Neural progenitor cell (in vitro differentiated cells): Measurements from ENCODE around the gene ECM2. TPM values are rescaled to one million over a fixed set of nuclear protein-coding genes. Genes with fewer than 3 reads are reported as not detected.

Experiments used
- DNase-seq: peaks from one replicate; pipeline ENCODE4 v3.0.0-alpha.2; 2016; ENCODE audit warnings: low spot score
- H2AFZ ChIP-seq: fragments of 200-600 bp; sonication (generic); replicated peaks from 2 replicates; pipeline ENCODE4 v1.6.1; 2016; ENCODE audit warnings: antibody characterized with exemption
- H3F3A ChIP-seq: fragments of 200-600 bp; sonication (generic); 2 replicates; pipeline ENCODE4 v1.6.1; 2016; ENCODE audit warnings: antibody characterized with exemption, low read depth
- H3K27ac ChIP-seq: fragments of 200-600 bp; sonication (generic); 2 replicates; pipeline ENCODE4 v1.5.1; 2016; ENCODE audit warnings: mild to moderate bottlenecking
- H3K27me3 ChIP-seq: fragments of 200-600 bp; sonication (generic); 2 replicates; pipeline ENCODE4 v1.6.1; 2016; ENCODE audit warnings: mild to moderate bottlenecking, moderate library complexity
- H3K36me3 ChIP-seq: fragments of 200-600 bp; sonication (generic); 2 replicates; pipeline ENCODE4 v1.5.1; 2016
- H3K4me1 ChIP-seq: fragments of 200-600 bp; sonication (generic); 2 replicates; pipeline ENCODE4 v1.6.1; 2016; ENCODE audit warnings: mixed run types
- H3K4me2 ChIP-seq: fragments of 200-600 bp; sonication (generic); 2 replicates; pipeline ENCODE4 v1.6.1; 2016
- H3K4me3 ChIP-seq: fragments of 200-600 bp; sonication (generic); 2 replicates; pipeline ENCODE4 v1.5.1; 2016
- H3K79me2 ChIP-seq: fragments of 200-600 bp; sonication (generic); 2 replicates; pipeline ENCODE4 v1.6.1; 2016; ENCODE audit warnings: low read depth
- H3K9ac ChIP-seq: fragments of 200-600 bp; sonication (generic); 2 replicates; pipeline ENCODE4 v1.6.1; 2016
- H3K9me3 ChIP-seq: fragments of 200-600 bp; sonication (generic); 2 replicates; pipeline ENCODE4 v1.5.1; 2016; ENCODE audit warnings: low read depth
- H4K20me1 ChIP-seq: fragments of 200-600 bp; sonication (generic); 2 replicates; pipeline ENCODE4 v1.6.1; 2016; ENCODE audit warnings: low read depth
- H3K27ac Mint-ChIP-seq: 3 replicates; pipeline ENCODE4 v1.8.0; 2021; ENCODE audit warnings: mixed read lengths
- H3K27me3 Mint-ChIP-seq: 2 replicates; pipeline ENCODE4 v1.8.0; 2022; ENCODE audit warnings: low read depth, mild to moderate bottlenecking, inconsistent platforms, moderate library complexity, mixed read lengths; ENCODE audit not compliant: insufficient read depth
- H3K36me3 Mint-ChIP-seq: 3 replicates; pipeline ENCODE4 v1.8.0; 2021; ENCODE audit warnings: mixed read lengths
- H3K4me1 Mint-ChIP-seq: 3 replicates; pipeline ENCODE4 v1.8.0; 2021; ENCODE audit warnings: mixed read lengths
- H3K4me3 Mint-ChIP-seq: 3 replicates; pipeline ENCODE4 v1.8.0; 2021; ENCODE audit warnings: mild to moderate bottlenecking, moderate library complexity, mixed read lengths
- H3K9me3 Mint-ChIP-seq: 3 replicates; pipeline ENCODE4 v1.8.0; 2020; ENCODE audit warnings: mixed read lengths
- CTCF ChIP-seq: fragments of 200-600 bp; sonication (generic); IDR thresholded peaks from 2 replicates; pipeline ENCODE4 v1.5.1; 2017; ENCODE audit warnings: antibody characterized with exemption, mild to moderate bottlenecking
- EZH2 ChIP-seq: fragments of 200-600 bp; sonication (generic); IDR thresholded peaks from 2 replicates; pipeline ENCODE4 v1.6.1; 2017; ENCODE audit warnings: antibody characterized with exemption, mild to moderate bottlenecking, moderate library complexity
- EZH2phosphoT487 ChIP-seq: fragments of 200-600 bp; sonication (generic); IDR thresholded peaks from 2 replicates; pipeline ENCODE4 v1.6.1; 2017; ENCODE audit warnings: antibody characterized with exemption
- total RNA-seq: library from RNA; depleted of rRNA; stranded (reverse); fragments of >200 nt; gene quantifications from 2 replicates; pipeline ENCODE4 v1.2.3, GENCODE V29; 2015; ENCODE audit warnings: low replicate concordance

ECM2 gene
- total RNA-seq, 1 donor from 2014 or later: not detected

GRCh38 chr9:92517046-92517445 lies 18.7 kb downstream of the ECM2 start:
- H3K27ac ChIP-seq: no peak overlapping the region
- H3F3A ChIP-seq: no peaks in the 10 kb centered on the region
- Mint-ChIP-seq H3K36me3 (no peaks in the 10 kb centered on the region), H3K27me3 (no peaks in the 10 kb centered on the region), H3K4me1 (peaks cover 2% of the 10 kb centered on the region), H3K9me3 (no peaks in the 10 kb centered on the region), H3K27ac (no peak overlapping the region), H3K4me3 (no peak overlapping the region)
- H3K27me3 ChIP-seq: no peaks in the 10 kb centered on the region
- no peaks in the 10 kb centered on the region for H3K36me3 ChIP-seq
- H3K4me3 ChIP-seq: no peak overlapping the region
- peaks cover 10% of the 10 kb centered on the region for H3K4me1 ChIP-seq
- no peak for TF ChIP-seq CTCF
- no peak for TF ChIP-seq EZH2phosphoT487
- TF ChIP-seq EZH2: no peak
- peak; percentile 61 for DNase-seq
- no peak overlapping the region for H3K4me2 ChIP-seq
- H2AFZ ChIP-seq: no peak overlapping the region
- H3K9me3 ChIP-seq: no peaks in the 10 kb centered on the region
- no peak overlapping the region for H3K9ac ChIP-seq
- H4K20me1 ChIP-seq: no peaks in the 10 kb centered on the region
- no peaks in the 10 kb centered on the region for H3K79me2 ChIP-seq

- Mint-ChIP-seq H3K27ac (no peak overlapping the region), H3K4me1 (peaks cover 2% of the 10 kb centered on the region)
Measured at GRCh38 chr9:92516521-92516920, 19.3 kb downstream of the ECM2 start.

GRCh38 chr9:92514635-92515034 lies 21.2 kb downstream of the ECM2 start:
- Mint-ChIP-seq H3K27ac (no peak overlapping the region), H3K27me3 (no peaks in the 10 kb centered on the region)
- TF ChIP-seq EZH2: no peak
- no peak for TF ChIP-seq CTCF
- TF ChIP-seq EZH2phosphoT487: no peak

More at GRCh38 chr9:92516521-92516920, 19.3 kb downstream of the ECM2 start:
- TF ChIP-seq EZH2 (no peak), CTCF (no peak), EZH2phosphoT487 (no peak)
- H3K36me3 ChIP-seq: no peaks in the 10 kb centered on the region
- H3K9me3 ChIP-seq: no peaks in the 10 kb centered on the region
- no peaks in the 10 kb centered on the region for H3F3A ChIP-seq
- H4K20me1 ChIP-seq: no peaks in the 10 kb centered on the region
- Mint-ChIP-seq H3K27me3 (no peaks in the 10 kb centered on the region), H3K9me3 (no peaks in the 10 kb centered on the region), H3K4me3 (no peak overlapping the region), H3K36me3 (no peaks in the 10 kb centered on the region)
- no peak overlapping the region for H2AFZ ChIP-seq
- H3K27ac ChIP-seq: no peak overlapping the region
- peaks cover 10% of the 10 kb centered on the region for H3K4me1 ChIP-seq
- no peaks in the 10 kb centered on the region for H3K79me2 ChIP-seq
- H3K27me3 ChIP-seq: no peaks in the 10 kb centered on the region
- no peak overlapping the region for H3K4me3 ChIP-seq
- H3K4me2 ChIP-seq: no peak overlapping the region
- DNase-seq: no peak
- H3K9ac ChIP-seq: no peak overlapping the region

More at GRCh38 chr9:92514635-92515034, 21.2 kb downstream of the ECM2 start:
- peaks cover 10% of the 10 kb centered on the region for H3K4me1 ChIP-seq
- H3K4me3 Mint-ChIP-seq: no peak overlapping the region
- no peaks in the 10 kb centered on the region for H3K9me3 ChIP-seq
- no peak overlapping the region for H3K4me2 ChIP-seq
- no peak overlapping the region for H2AFZ ChIP-seq
- H3K4me3 ChIP-seq: no peak overlapping the region
- H3K79me2 ChIP-seq: no peaks in the 10 kb centered on the region
- no peaks in the 10 kb centered on the region for H3K9me3 Mint-ChIP-seq
- H3K27ac ChIP-seq: no peak overlapping the region
- peaks cover 2% of the 10 kb centered on the region for H3K4me1 Mint-ChIP-seq
- DNase-seq: no peak
- no peak overlapping the region for H3K9ac ChIP-seq
- no peaks in the 10 kb centered on the region for H3K27me3 ChIP-seq
- no peaks in the 10 kb centered on the region for H3F3A ChIP-seq
- no peaks in the 10 kb centered on the region for H3K36me3 Mint-ChIP-seq
- H4K20me1 ChIP-seq: no peaks in the 10 kb centered on the region
- no peaks in the 10 kb centered on the region for H3K36me3 ChIP-seq
